ENCODE measurements around the gene EIF5A. TPM values are rescaled to one million over a fixed set of nuclear protein-coding genes. Genes with fewer than 3 reads are reported as not detected.

Gene EIF5A
- total and polyA plus RNA-seq, 9 of the 15 experiments (the other 6 are each of a cell fraction or from before 2014, with no cell fraction given): 22.9 to 1,163 (median 772) TPM

GRCh38 chr17:7280519-7281073, 26.8 kb upstream of the EIF5A start (continued):
- TF ChIP-seq, protein P1, sequence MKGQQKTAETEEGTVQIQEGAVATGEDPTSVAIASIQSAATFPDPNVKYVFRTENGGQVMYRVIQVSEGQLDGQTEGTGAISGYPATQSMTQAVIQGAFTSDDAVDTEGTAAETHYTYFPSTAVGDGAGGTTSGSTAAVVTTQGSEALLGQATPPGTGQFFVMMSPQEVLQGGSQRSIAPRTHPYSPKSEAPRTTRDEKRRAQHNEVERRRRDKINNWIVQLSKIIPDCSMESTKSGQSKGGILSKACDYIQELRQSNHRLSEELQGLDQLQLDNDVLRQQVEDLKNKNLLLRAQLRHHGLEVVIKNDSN (CRISPR knock-in tag; IDR thresholded peaks at IDR 0.05): no peak
- TF ChIP-seq, protein P2, sequence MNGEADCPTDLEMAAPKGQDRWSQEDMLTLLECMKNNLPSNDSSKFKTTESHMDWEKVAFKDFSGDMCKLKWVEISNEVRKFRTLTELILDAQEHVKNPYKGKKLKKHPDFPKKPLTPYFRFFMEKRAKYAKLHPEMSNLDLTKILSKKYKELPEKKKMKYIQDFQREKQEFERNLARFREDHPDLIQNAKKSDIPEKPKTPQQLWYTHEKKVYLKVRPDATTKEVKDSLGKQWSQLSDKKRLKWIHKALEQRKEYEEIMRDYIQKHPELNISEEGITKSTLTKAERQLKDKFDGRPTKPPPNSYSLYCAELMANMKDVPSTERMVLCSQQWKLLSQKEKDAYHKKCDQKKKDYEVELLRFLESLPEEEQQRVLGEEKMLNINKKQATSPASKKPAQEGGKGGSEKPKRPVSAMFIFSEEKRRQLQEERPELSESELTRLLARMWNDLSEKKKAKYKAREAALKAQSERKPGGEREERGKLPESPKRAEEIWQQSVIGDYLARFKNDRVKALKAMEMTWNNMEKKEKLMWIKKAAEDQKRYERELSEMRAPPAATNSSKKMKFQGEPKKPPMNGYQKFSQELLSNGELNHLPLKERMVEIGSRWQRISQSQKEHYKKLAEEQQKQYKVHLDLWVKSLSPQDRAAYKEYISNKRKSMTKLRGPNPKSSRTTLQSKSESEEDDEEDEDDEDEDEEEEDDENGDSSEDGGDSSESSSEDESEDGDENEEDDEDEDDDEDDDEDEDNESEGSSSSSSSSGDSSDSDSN (IDR thresholded peaks at IDR 0.05; ENCODE audit: borderline replicate concordance in 1 of 2, low read depth in 2 of 2, low read length in 2 of 2): 0 out of 4 replicates have a peak, but pooled peaks have one; percentile 43 to 52
- TF ChIP-seq RUNX1 (IDR thresholded peaks at IDR 0.05; ENCODE audit: low read depth) (no peak), SMARCE1 (IDR thresholded peaks at IDR 0.05) (no peak), HDAC2 (IDR thresholded peaks at IDR 0.05) (no peak), ZSCAN32 (CRISPR knock-in tag; IDR thresholded peaks at IDR 0.05) (no peak), TRIM28 (IDR thresholded peaks at IDR 0.05) (0 out of 2 replicates have a peak, but pooled peaks have one; percentile 21), YY1 (IDR thresholded peaks at IDR 0.05; ENCODE audit: borderline replicate concordance in 1 of 3, control insufficient read depth in 1 of 3, extremely low read depth in 1 of 3, insufficient read depth in 3 of 3, insufficient read length in 1 of 3, insufficient replicate concordance in 2 of 3, low read depth in 1 of 3, low read length in 2 of 3) (peak in 1 of 3 experiments; percentile 12), ZNF699 (CRISPR knock-in tag; IDR thresholded peaks at IDR 0.05; ENCODE audit: insufficient replicate concordance) (no peak), MNT (conservative IDR thresholded peaks at IDR 0.05) (no peak; a peak in 1 of 4 replicates), CEBPG (CRISPR knock-in tag; IDR thresholded peaks at IDR 0.05) (no peak), CEBPG (tag; conservative IDR thresholded peaks at IDR 0.05 in 1 of 2, IDR thresholded peaks at IDR 0.05 in 1 of 2) (no peak), ZNF785 (CRISPR knock-in tag; IDR thresholded peaks at IDR 0.05) (no peak), PHB (CRISPR knock-in tag; IDR thresholded peaks at IDR 0.05) (no peak), ZNF76 (CRISPR knock-in tag; IDR thresholded peaks at IDR 0.05; ENCODE audit: borderline replicate concordance) (no peak), KDM4B (IDR thresholded peaks at IDR 0.05; ENCODE audit: borderline replicate concordance in 2 of 2, low read depth in 1 of 2) (no peak), FOXK1 (CRISPR knock-in tag; IDR thresholded peaks at IDR 0.05; ENCODE audit: borderline replicate concordance) (no peak)
- TF ChIP-seq, protein P3, sequence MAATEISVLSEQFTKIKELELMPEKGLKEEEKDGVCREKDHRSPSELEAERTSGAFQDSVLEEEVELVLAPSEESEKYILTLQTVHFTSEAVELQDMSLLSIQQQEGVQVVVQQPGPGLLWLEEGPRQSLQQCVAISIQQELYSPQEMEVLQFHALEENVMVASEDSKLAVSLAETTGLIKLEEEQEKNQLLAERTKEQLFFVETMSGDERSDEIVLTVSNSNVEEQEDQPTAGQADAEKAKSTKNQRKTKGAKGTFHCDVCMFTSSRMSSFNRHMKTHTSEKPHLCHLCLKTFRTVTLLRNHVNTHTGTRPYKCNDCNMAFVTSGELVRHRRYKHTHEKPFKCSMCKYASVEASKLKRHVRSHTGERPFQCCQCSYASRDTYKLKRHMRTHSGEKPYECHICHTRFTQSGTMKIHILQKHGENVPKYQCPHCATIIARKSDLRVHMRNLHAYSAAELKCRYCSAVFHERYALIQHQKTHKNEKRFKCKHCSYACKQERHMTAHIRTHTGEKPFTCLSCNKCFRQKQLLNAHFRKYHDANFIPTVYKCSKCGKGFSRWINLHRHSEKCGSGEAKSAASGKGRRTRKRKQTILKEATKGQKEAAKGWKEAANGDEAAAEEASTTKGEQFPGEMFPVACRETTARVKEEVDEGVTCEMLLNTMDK (IDR thresholded peaks at IDR 0.05; ENCODE audit: borderline replicate concordance, insufficient read depth, low read depth, low read length, poor library complexity, severe bottlenecking): peak; percentile 52
- TF ChIP-seq, protein P4, sequence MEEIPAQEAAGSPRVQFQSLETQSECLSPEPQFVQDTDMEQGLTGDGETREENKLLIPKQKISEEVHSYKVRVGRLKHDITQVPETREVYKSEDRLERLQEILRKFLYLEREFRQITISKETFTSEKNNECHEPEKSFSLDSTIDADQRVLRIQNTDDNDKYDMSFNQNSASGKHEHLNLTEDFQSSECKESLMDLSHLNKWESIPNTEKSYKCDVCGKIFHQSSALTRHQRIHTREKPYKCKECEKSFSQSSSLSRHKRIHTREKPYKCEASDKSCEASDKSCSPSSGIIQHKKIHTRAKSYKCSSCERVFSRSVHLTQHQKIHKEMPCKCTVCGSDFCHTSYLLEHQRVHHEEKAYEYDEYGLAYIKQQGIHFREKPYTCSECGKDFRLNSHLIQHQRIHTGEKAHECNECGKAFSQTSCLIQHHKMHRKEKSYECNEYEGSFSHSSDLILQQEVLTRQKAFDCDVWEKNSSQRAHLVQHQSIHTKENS (CRISPR knock-in tag; IDR thresholded peaks at IDR 0.05): no peak
